Measurements from ENCODE around the gene CDPF1. TPM values are rescaled to one million over a fixed set of nuclear protein-coding genes. Genes with fewer than 3 reads are reported as not detected.

CDPF1 gene
- total RNA-seq, 2 experiments from 2014 or later = 15.4 to 17.4 TPM

DNA sequence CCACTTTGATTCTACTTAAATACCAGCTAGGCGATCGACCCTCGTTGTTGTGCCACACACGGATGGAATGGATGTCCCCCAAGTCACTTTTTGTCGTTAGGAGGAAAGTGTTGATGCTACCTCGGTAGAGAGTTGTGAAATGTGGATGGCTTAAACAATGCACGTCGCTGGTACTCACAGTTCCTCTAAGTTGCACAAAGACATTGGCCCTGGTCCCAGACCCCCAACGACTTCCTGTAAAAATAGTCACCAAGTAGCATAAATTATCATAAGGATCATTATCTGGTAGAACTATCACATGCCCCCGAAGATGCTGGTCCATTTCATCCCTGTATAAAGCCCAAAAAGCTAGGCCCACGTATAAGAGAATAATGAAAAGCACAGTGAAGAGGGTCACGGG, 9.3 kb upstream of the CDPF1 start:
- intact Hi-C loops (cut with micrococcal nuclease; ENCODE audit: unreplicated experiment) = no loop called here
- CTCF ChIA-PET (ENCODE audit: unreplicated experiment) = no interaction called here
- H3K4me2 ChIP-seq (ENCODE audit: low read length) = no peak overlapping the region

DNA sequence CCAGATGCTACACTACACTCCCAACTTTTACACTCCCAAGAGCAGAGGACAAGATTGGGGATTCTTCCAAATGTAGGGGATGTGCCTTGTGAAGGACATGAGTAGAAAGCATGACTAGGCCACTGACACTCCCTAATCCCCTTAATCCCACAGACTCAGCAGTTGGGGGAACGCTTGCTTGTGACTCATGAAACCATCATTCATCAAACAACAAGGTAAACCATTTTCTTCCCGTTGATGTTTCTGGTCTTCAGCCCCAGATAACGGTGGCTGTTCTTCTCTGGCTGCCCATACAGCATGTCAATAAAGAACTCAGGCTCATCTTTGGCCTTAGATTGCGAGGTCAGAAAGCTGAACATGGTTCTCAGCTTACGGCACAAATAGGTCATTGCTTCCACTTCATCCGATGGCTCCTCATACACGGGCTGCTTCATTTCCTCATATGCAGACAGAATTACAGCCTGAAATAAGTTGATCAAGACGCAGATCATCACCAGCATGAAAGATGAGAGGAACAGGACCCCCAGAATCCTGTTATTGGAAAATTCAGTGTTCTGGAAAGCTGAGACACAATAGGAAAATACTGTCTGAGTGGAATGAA, 6.4 kb upstream of the CDPF1 start:
- Histone ChIP-seq H3K4me2 (ENCODE audit: low read length) (no peak overlapping the region), H3K4me3 (ENCODE audit: low read depth, low read length, poor library complexity, severe bottlenecking) (no peak overlapping the region), H3K36me3 (ENCODE audit: insufficient read depth, low read length) (no peaks in the 10 kb centered on the region), H3K9me2 (ENCODE audit: insufficient read depth, low read length) (no peaks in the 10 kb centered on the region), H3K27ac (ENCODE audit: low read depth, low read length, poor library complexity, severe bottlenecking) (no peak overlapping the region), H2AFZ (ENCODE audit: low read length) (no peak overlapping the region), H4K20me1 (ENCODE audit: insufficient read depth, low read length) (no peaks in the 10 kb centered on the region), H3K79me2 (ENCODE audit: insufficient read depth, low read depth, low read length) (peaks cover 4% of the 10 kb centered on the region; the same call in 1 of the 2 replicates), H3K4me1 (ENCODE audit: insufficient read depth, low read length, poor library complexity, severe bottlenecking) (peaks cover 9% of the 10 kb centered on the region), H3K9me3 (ENCODE audit: low read length) (no peaks in the 10 kb centered on the region)
- no peak for DNase-seq (ENCODE audit: low spot score)
- intact Hi-C loops (cut with micrococcal nuclease; ENCODE audit: unreplicated experiment) = no loop called here
- TF ChIP-seq, protein P1, sequence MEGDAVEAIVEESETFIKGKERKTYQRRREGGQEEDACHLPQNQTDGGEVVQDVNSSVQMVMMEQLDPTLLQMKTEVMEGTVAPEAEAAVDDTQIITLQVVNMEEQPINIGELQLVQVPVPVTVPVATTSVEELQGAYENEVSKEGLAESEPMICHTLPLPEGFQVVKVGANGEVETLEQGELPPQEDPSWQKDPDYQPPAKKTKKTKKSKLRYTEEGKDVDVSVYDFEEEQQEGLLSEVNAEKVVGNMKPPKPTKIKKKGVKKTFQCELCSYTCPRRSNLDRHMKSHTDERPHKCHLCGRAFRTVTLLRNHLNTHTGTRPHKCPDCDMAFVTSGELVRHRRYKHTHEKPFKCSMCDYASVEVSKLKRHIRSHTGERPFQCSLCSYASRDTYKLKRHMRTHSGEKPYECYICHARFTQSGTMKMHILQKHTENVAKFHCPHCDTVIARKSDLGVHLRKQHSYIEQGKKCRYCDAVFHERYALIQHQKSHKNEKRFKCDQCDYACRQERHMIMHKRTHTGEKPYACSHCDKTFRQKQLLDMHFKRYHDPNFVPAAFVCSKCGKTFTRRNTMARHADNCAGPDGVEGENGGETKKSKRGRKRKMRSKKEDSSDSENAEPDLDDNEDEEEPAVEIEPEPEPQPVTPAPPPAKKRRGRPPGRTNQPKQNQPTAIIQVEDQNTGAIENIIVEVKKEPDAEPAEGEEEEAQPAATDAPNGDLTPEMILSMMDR (conservative IDR thresholded peaks at IDR 0.05; ENCODE audit: low read length) = no peak
- no peak for TF ChIP-seq EZH2phosphoT487 (IDR thresholded peaks at IDR 0.05; ENCODE audit: borderline replicate concordance, low read depth, low read length)
- ChIA-PET POLR2A (no interaction called here), CTCF (ENCODE audit: unreplicated experiment) (no interaction called here)
- BruUV-seq (replicated peaks) = no TSS peak

More for the DNA sequence above, 9.3 kb upstream of the CDPF1 start:
- no peaks in the 10 kb centered on the region for H3K36me3 ChIP-seq (ENCODE audit: insufficient read depth, low read length)
- no peaks in the 10 kb centered on the region for H3K79me2 ChIP-seq (ENCODE audit: insufficient read depth, low read depth, low read length)
- POLR2A ChIA-PET = interaction anchor here (1.1 kb wide), 1 partner anchor 17 kb away, joined by 3 read pairs; no protein-coding TSS in a partner anchor
- no TSS peak for BruUV-seq (replicated peaks)
- H3K27ac ChIP-seq (ENCODE audit: low read depth, low read length, poor library complexity, severe bottlenecking) = no peak overlapping the region
- H3K4me1 ChIP-seq (ENCODE audit: insufficient read depth, low read length, poor library complexity, severe bottlenecking) = no peaks in the 10 kb centered on the region
- H3K9me2 ChIP-seq (ENCODE audit: insufficient read depth, low read length) = no peaks in the 10 kb centered on the region
- H3K4me3 ChIP-seq (ENCODE audit: low read depth, low read length, poor library complexity, severe bottlenecking) = no peak overlapping the region
- DNase-seq (ENCODE audit: low spot score) = no peak
- no peak overlapping the region for H2AFZ ChIP-seq (ENCODE audit: low read length)
- H3K9me3 ChIP-seq (ENCODE audit: low read length) = no peaks in the 10 kb centered on the region
- no peak for TF ChIP-seq EZH2phosphoT487 (IDR thresholded peaks at IDR 0.05; ENCODE audit: borderline replicate concordance, low read depth, low read length)
- TF ChIP-seq, protein P1 (conservative IDR thresholded peaks at IDR 0.05; ENCODE audit: low read length) = no peak
- H4K20me1 ChIP-seq (ENCODE audit: insufficient read depth, low read length) = no peaks in the 10 kb centered on the region

DNA sequence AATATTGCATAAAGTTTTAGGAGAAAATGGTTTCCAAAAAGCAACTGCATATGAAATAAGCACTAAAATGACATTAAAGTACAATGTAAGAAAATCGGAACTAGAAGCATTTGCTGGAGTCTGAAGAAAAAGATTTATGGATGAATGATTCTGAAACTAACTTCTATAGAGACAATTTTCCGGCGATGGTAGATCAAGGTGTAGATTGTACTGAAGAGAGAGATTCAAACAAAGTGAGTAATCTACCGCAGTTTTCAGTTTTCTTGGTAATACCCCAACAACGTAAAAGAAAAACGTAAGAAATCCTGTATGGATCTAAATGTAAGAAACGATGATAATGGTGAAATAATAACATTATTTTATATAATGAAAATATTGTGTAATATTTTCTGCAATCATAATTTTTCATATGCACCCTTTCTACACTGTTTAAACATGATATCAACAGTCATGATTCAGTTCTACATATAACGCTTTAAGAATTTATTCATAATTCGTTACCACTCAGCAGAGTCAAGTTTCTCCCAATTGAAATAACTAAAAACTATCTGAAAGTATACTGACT, 1.8 kb upstream of the CDPF1 start:
- no peaks in the 10 kb centered on the region for H3K36me3 ChIP-seq (ENCODE audit: insufficient read depth, low read length)
- peaks cover 25% of the 10 kb centered on the region for H3K4me1 ChIP-seq (ENCODE audit: insufficient read depth, low read length, poor library complexity, severe bottlenecking)
- peaks cover 7% of the 10 kb centered on the region; the same call in 1 of the 2 replicates for H3K79me2 ChIP-seq (ENCODE audit: insufficient read depth, low read depth, low read length)
- H3K9me2 ChIP-seq (ENCODE audit: insufficient read depth, low read length) = no peaks in the 10 kb centered on the region
- CTCF ChIA-PET (ENCODE audit: unreplicated experiment) = no interaction called here
- no peak overlapping the region for H3K27ac ChIP-seq (ENCODE audit: low read depth, low read length, poor library complexity, severe bottlenecking)
- DNase-seq (ENCODE audit: low spot score) = no peak
- intact Hi-C loops (cut with micrococcal nuclease; ENCODE audit: unreplicated experiment) = loop anchor here (2.0 kb wide), 2 partner anchors 45 to 63 kb away; partner anchors contain the start of gene GTSE1
- no peak overlapping the region for H2AFZ ChIP-seq (ENCODE audit: low read length)
- BruUV-seq (replicated peaks) = TSS peak; percentile 71
- no peaks in the 10 kb centered on the region for H4K20me1 ChIP-seq (ENCODE audit: insufficient read depth, low read length)
- H3K4me3 ChIP-seq (ENCODE audit: low read depth, low read length, poor library complexity, severe bottlenecking) = peak overlapping the region; percentile 80
- no peak for TF ChIP-seq EZH2phosphoT487 (IDR thresholded peaks at IDR 0.05; ENCODE audit: borderline replicate concordance, low read depth, low read length)
- TF ChIP-seq, protein P1 (conservative IDR thresholded peaks at IDR 0.05; ENCODE audit: low read length) = no peak
- POLR2A ChIA-PET = interaction anchor here (1.0 kb wide), 1 partner anchor 24 kb away, joined by 3 read pairs; no protein-coding TSS in a partner anchor
- H3K9me3 ChIP-seq (ENCODE audit: low read length) = no peaks in the 10 kb centered on the region
- H3K4me2 ChIP-seq (ENCODE audit: low read length) = peak overlapping the region; percentile 85

Data from OCI-LY7 (cell line).